ENCODE results near the gene ZNF574. TPM values are rescaled to one million over a fixed set of nuclear protein-coding genes. Genes with fewer than 3 reads are reported as not detected.
A peak's percentile ranks its signal among the peaks of the same experiment; 100 is the strongest.

The ZNF574 gene
- polyA plus RNA-seq, 3 donors, result 3.3 to 9.6 (median 4.9) TPM

GRCh38 chr19:42069619-42070351 is 6.2 kb upstream of the ZNF574 start, which contains the start of gene GRIK5:
TSS of gene GRIK5 (minus strand) at chr19:42070206. CDS start at chr19:42065770, 4,436 bp downstream.
- Histone ChIP-seq H4K20me1 (ENCODE audit: insufficient read depth, low read length) (no peaks in the 10 kb centered on the region), H3K36me3 (replicated peaks in 1 of 2; ENCODE audit: control insufficient read depth in 1 of 2, insufficient read depth in 2 of 2, low read length in 2 of 2) (no peaks in the 10 kb centered on the region), H3K4me3 (replicated peaks in 1 of 3; ENCODE audit: low read depth in 2 of 3, low read length in 3 of 3) (peak within 1 kb of the TSS in 2 of 3 experiments; percentile 4 to 63), H3K27me3 (ENCODE audit: control insufficient read depth in 2 of 2, insufficient read depth in 2 of 2, low read length in 2 of 2) (peaks cover 0 to 21% of the 10 kb centered on the region in 2 donors), H3K79me2 (ENCODE audit: insufficient read depth, low read length) (no peaks in the 10 kb centered on the region), H3K9me3 (replicated peaks in 1 of 2; ENCODE audit: control insufficient read depth in 1 of 2, insufficient read depth in 1 of 2, low read length in 2 of 2) (no peaks in the 10 kb centered on the region), H3K4me1 (ENCODE audit: control insufficient read depth in 1 of 2, insufficient read depth in 2 of 2, low read length in 2 of 2) (peaks cover 18 to 23% of the 10 kb centered on the region in 2 donors), H3K4me2 (replicated peaks; ENCODE audit: extremely low read depth, low read length, poor library complexity, severe bottlenecking) (peak within 1 kb of the TSS; percentile 71), H3K9ac (ENCODE audit: insufficient read depth, low read length, poor library complexity, severe bottlenecking) (peak within 1 kb of the TSS; percentile 42), H3K27ac (ENCODE audit: low read depth in 1 of 2, low read length in 2 of 2) (no peak within 1 kb of the TSS), H2AFZ (ENCODE audit: insufficient read depth, low read depth, low read length, poor library complexity, severe bottlenecking) (peak within 1 kb of the TSS; percentile 73)
- Mint-ChIP-seq H3K36me3 (no peaks in the 10 kb centered on the region), H3K27me3 (ENCODE audit: low read depth in 3 of 3) (peaks cover 0 to 10% (median 8%) of the 10 kb centered on the region in 3 donors), H3K27ac (no peak within 1 kb of the TSS), H3K4me3 (peak within 1 kb of the TSS; percentile 58 to 69), H3K9me3 (peaks cover 0 to 3% (median 0%) of the 10 kb centered on the region in 7 donors), H3K4me1 (peaks cover 8% of the 10 kb centered on the region)
- no peak for DNase-seq
- WGBS (ENCODE audit: insufficient coverage), result under 1% methylated on average over 19 of the region's 29 CpGs
- no peak for TF ChIP-seq CTCF (IDR thresholded peaks at IDR 0.05)
- intact Hi-C loops (cut with micrococcal nuclease), result no loop called here

- H3K27me3 Mint-ChIP-seq (ENCODE audit: low read depth in 3 of 3), result peaks cover 0 to 12% (median 12%) of the 10 kb centered on the region in 3 donors
- peak overlapping the region in 1 of 7 donors; percentile 42 for H3K27ac Mint-ChIP-seq
- H3K9me3 ChIP-seq (replicated peaks in 1 of 2; ENCODE audit: control insufficient read depth in 1 of 2, insufficient read depth in 1 of 2, low read length in 2 of 2), result no peaks in the 10 kb centered on the region
- intact Hi-C loops (cut with micrococcal nuclease), result no loop called here
- WGBS (ENCODE audit: insufficient coverage), result 92% methylated on average over 9 of the region's 12 CpGs
- peaks cover 0 to 3% (median 0%) of the 10 kb centered on the region in 7 donors for H3K9me3 Mint-ChIP-seq
- no peak overlapping the region for H3K4me3 ChIP-seq (replicated peaks in 1 of 3; ENCODE audit: low read depth in 2 of 3, low read length in 3 of 3)
- no peak overlapping the region for H3K9ac ChIP-seq (ENCODE audit: insufficient read depth, low read length, poor library complexity, severe bottlenecking)
- no peak for DNase-seq
- H3K79me2 ChIP-seq (ENCODE audit: insufficient read depth, low read length), result peaks cover 3% of the 10 kb centered on the region
- peaks cover 13% of the 10 kb centered on the region for H3K4me1 Mint-ChIP-seq
- H3K27ac ChIP-seq (ENCODE audit: low read depth in 1 of 2, low read length in 2 of 2), result no peak overlapping the region
- H3K27me3 ChIP-seq (ENCODE audit: control insufficient read depth in 2 of 2, insufficient read depth in 2 of 2, low read length in 2 of 2), result peaks cover 0 to 21% of the 10 kb centered on the region in 2 donors
- H4K20me1 ChIP-seq (ENCODE audit: insufficient read depth, low read length), result no peaks in the 10 kb centered on the region
- H3K36me3 ChIP-seq (replicated peaks in 1 of 2; ENCODE audit: control insufficient read depth in 1 of 2, insufficient read depth in 2 of 2, low read length in 2 of 2), result no peaks in the 10 kb centered on the region
- no peak for TF ChIP-seq CTCF (IDR thresholded peaks at IDR 0.05)
- peaks cover 23 to 28% of the 10 kb centered on the region in 2 donors for H3K4me1 ChIP-seq (ENCODE audit: control insufficient read depth in 1 of 2, insufficient read depth in 2 of 2, low read length in 2 of 2)
- peak overlapping the region in 1 of 2 donors; percentile 29 for H3K4me3 Mint-ChIP-seq
- no peak overlapping the region for H2AFZ ChIP-seq (ENCODE audit: insufficient read depth, low read depth, low read length, poor library complexity, severe bottlenecking)
- H3K4me2 ChIP-seq (replicated peaks; ENCODE audit: extremely low read depth, low read length, poor library complexity, severe bottlenecking), result no peak overlapping the region
- no peaks in the 10 kb centered on the region for H3K36me3 Mint-ChIP-seq
These were observed 4.7 kb upstream of the ZNF574 start for GRCh38 chr19:42071247-42071646.

Measured in CD14-positive monocyte (primary cell).